SK-N-MC (cell line): ENCODE measurements around the gene TSKS.

Source experiments
- EZH2 ChIP-seq: fragments of 200-600 bp; sonication (generic); IDR thresholded peaks from one replicate; pipeline ENCODE4 v1.6.1; 2017; ENCODE audit warnings: antibody characterized with exemption
- FOXP2 ChIP-seq: optimal IDR thresholded peaks from 2 replicates; pipeline ENCODE3; 2011; ENCODE audit warnings: mild to moderate bottlenecking, moderate library complexity; ENCODE audit not compliant: insufficient read depth; ENCODE audit errors: extremely low read length, control extremely low read depth
- POLR2AphosphoS5 ChIP-seq: IDR thresholded peaks from 2 replicates; pipeline ENCODE4 v1.6.1; 2012; ENCODE audit warnings: mild to moderate bottlenecking, low read depth, low read length, borderline replicate concordance

GRCh38 chr19:49696115-49696514, 67.0 kb downstream of the TSKS start:
- no peak for TF ChIP-seq EZH2
- TF ChIP-seq POLR2AphosphoS5: no peak
- TF ChIP-seq FOXP2: no peak
